NCI-H524 treated with DMSO at 0.1 percent for 48 hours (cell line): ENCODE measurements around the gene LRP1B.

Experiments
- DNase-seq: peaks from one replicate; lab custom pipeline; 2025; lab: John Stamatoyannopoulos, UW

Gene LRP1B

GRCh38 chr2:141582213-141582612, 548.6 kb downstream of the LRP1B start:
- no peak for DNase-seq

- no peak for DNase-seq
These were observed 551.7 kb downstream of the LRP1B start for GRCh38 chr2:141579071-141579470.

- DNase-seq, result no peak
These were observed 560.2 kb downstream of the LRP1B start for GRCh38 chr2:141570474-141571131.

GRCh38 chr2:141569941-141570340, 560.9 kb downstream of the LRP1B start:
- DNase-seq, result no peak

- DNase-seq, result no peak
These were observed 565.2 kb downstream of the LRP1B start for GRCh38 chr2:141565597-141565996.

- DNase-seq, result no peak
These were observed 570.1 kb downstream of the LRP1B start for GRCh38 chr2:141560723-141561122.

- no peak for DNase-seq
These were observed 573.3 kb downstream of the LRP1B start for GRCh38 chr2:141557329-141558095.

GRCh38 chr2:141555876-141556470, 574.8 kb downstream of the LRP1B start:
- no peak for DNase-seq

GRCh38 chr2:141554810-141555209, 576.0 kb downstream of the LRP1B start:
- DNase-seq, result peak; percentile 0

- no peak for DNase-seq
These were observed 596.0 kb downstream of the LRP1B start for GRCh38 chr2:141534666-141535362.

GRCh38 chr2:141529659-141530058, 601.2 kb downstream of the LRP1B start:
- DNase-seq, result no peak

GRCh38 chr2:141528990-141529389, 601.8 kb downstream of the LRP1B start:
- no peak for DNase-seq

- DNase-seq, result no peak
These were observed 604.1 kb downstream of the LRP1B start for GRCh38 chr2:141526760-141527159.

GRCh38 chr2:141524777-141525176, 606.0 kb downstream of the LRP1B start:
- no peak for DNase-seq

- no peak for DNase-seq
These were observed 607.6 kb downstream of the LRP1B start for GRCh38 chr2:141523199-141523598.

GRCh38 chr2:141522702-141523101, 608.1 kb downstream of the LRP1B start:
- DNase-seq, result peak; percentile 58

GRCh38 chr2:141522048-141522447, 608.8 kb downstream of the LRP1B start:
- no peak for DNase-seq

- DNase-seq, result no peak
These were observed 610.9 kb downstream of the LRP1B start for GRCh38 chr2:141519906-141520305.

GRCh38 chr2:141517852-141518421, 612.9 kb downstream of the LRP1B start:
- no peak for DNase-seq

- no peak for DNase-seq
These were observed 613.5 kb downstream of the LRP1B start for GRCh38 chr2:141517180-141517851.

GRCh38 chr2:141515931-141516330, 614.9 kb downstream of the LRP1B start:
- no peak for DNase-seq

GRCh38 chr2:141513853-141514252, 617.0 kb downstream of the LRP1B start:
- no peak for DNase-seq
